Stimulated activated CD8-positive, alpha-beta memory T cell treated with anti-CD3 and anti-CD28 coated beads, Interleukin-4, amount 100 ng/mL, for 48 hours (primary cell): Measurements from ENCODE around the gene MKRN2.
"Not testable (repeated sequence)": the region's sequence is repeated elsewhere in the genome, so short reads cannot be mapped to it uniquely, and the experiment has no call there.

Experiments used
- DNase-seq: peaks from one replicate; pipeline ENCODE4 v3.0.0-alpha.2; 2020

The MKRN2 gene

GRCh38 chr3:12556690-12557472 is at the start of gene MKRN2:
TSS of gene MKRN2 (plus strand) at chr3:12557087. CDS start at chr3:12557151, 64 bp downstream.
- DNase-seq: peak; percentile 92

- no peak for DNase-seq
These were observed 49.2 kb upstream of the MKRN2 start for GRCh38 chr3:12507591-12508281.

GRCh38 chr3:12508291-12508700 is 48.6 kb upstream of the MKRN2 start:
- no peak for DNase-seq

GRCh38 chr3:12509466-12509865 is 47.4 kb upstream of the MKRN2 start:
- no peak for DNase-seq

GRCh38 chr3:12512534-12513118 is 44.3 kb upstream of the MKRN2 start:
- no peak for DNase-seq

GRCh38 chr3:12513694-12514446 is 43.0 kb upstream of the MKRN2 start:
- DNase-seq: no peak

GRCh38 chr3:12515631-12516030 is 41.3 kb upstream of the MKRN2 start:
- DNase-seq: no peak

- DNase-seq: no peak
These were observed 40.0 kb upstream of the MKRN2 start for GRCh38 chr3:12516873-12517272.

GRCh38 chr3:12518261-12519028 is 38.4 kb upstream of the MKRN2 start:
- no peak for DNase-seq

GRCh38 chr3:12521010-12521409 is 35.9 kb upstream of the MKRN2 start:
- DNase-seq: no peak

GRCh38 chr3:12522721-12523120 is 34.2 kb upstream of the MKRN2 start:
- no peak for DNase-seq

- no peak for DNase-seq
These were observed 29.1 kb upstream of the MKRN2 start for GRCh38 chr3:12527757-12528143.

- DNase-seq: no peak
These were observed 24.7 kb upstream of the MKRN2 start for GRCh38 chr3:12532182-12532581.

- DNase-seq: no peak
These were observed 20.5 kb upstream of the MKRN2 start for GRCh38 chr3:12536423-12536822.

- DNase-seq: no peak
These were observed 15.3 kb upstream of the MKRN2 start for GRCh38 chr3:12541625-12542024.

GRCh38 chr3:12543497-12543896 is 13.4 kb upstream of the MKRN2 start:
- not testable (repeated sequence) for DNase-seq

GRCh38 chr3:12544652-12545472 is 12.0 kb upstream of the MKRN2 start:
- no peak for DNase-seq

GRCh38 chr3:12545473-12545791 is 11.5 kb upstream of the MKRN2 start, which contains the start of gene MKRN2OS:
TSS of gene MKRN2OS (minus strand) at chr3:12545499. CDS start at chr3:12545464, 35 bp downstream.
- no peak for DNase-seq

GRCh38 chr3:12549971-12550760 is 6.7 kb upstream of the MKRN2 start:
- no peak for DNase-seq

GRCh38 chr3:12553921-12554391 is 2.9 kb upstream of the MKRN2 start:
- DNase-seq: peak; percentile 43

GRCh38 chr3:12556314-12556689 is 585 bp upstream of the MKRN2 start:
- no peak for DNase-seq
